K562 (cell line): ENCODE measurements around the gene FBXO11. TPM values are rescaled to one million over a fixed set of nuclear protein-coding genes. Genes with fewer than 3 reads are reported as not detected.

Experiments
- CHD4 ChIP-seq: fragments of 200-600 bp; sonication (generic); IDR thresholded peaks from 3 replicates; pipeline ENCODE4 v1.6.1; 2012; ENCODE audit warnings: low read depth, mild to moderate bottlenecking, mixed read lengths, low read length, inconsistent platforms; ENCODE audit not compliant: insufficient read depth, insufficient replicate concordance, poor library complexity, severe bottlenecking
- EP300 ChIP-seq: IDR thresholded peaks from 2 replicates; pipeline ENCODE4 v1.6.1; 2012; ENCODE audit warnings: low read length, improper control_type of control experiment
- EZH2 ChIP-seq: IDR thresholded peaks from 2 replicates; pipeline ENCODE4 v1.6.1; 2012; ENCODE audit warnings: low read depth, mild to moderate bottlenecking, inconsistent platforms, low read length, borderline replicate concordance
- KDM1A ChIP-seq, 2 experiments: fragments of 450-650 bp; IDR thresholded peaks; 2 replicates each; pipeline ENCODE4 v1.6.1; 2016; ENCODE audit warnings: mild to moderate bottlenecking in 2 of 2
- NCOA4 ChIP-seq: fragments of 450-650 bp; IDR thresholded peaks from 2 replicates; pipeline ENCODE4 v1.6.1; 2018; ENCODE audit warnings: mild to moderate bottlenecking; ENCODE audit not compliant: partially characterized antibody
- NFE2 ChIP-seq: IDR thresholded peaks from 2 replicates; pipeline ENCODE4 v1.6.1; 2014; ENCODE audit warnings: antibody characterized with exemption, low read depth
- RNF2 ChIP-seq: sonication (generic); IDR thresholded peaks from 2 replicates; pipeline ENCODE4 v1.6.1; 2016
- SAFB2 ChIP-seq: fragments of 200-400 bp; formaldehyde crosslinking; IDR thresholded peaks from 2 replicates; pipeline ENCODE4 v1.6.1; 2018; ENCODE audit warnings: borderline replicate concordance, low read length, low read depth, moderate library complexity; ENCODE audit not compliant: severe bottlenecking
- SLC30A9 ChIP-seq: fragments of 250-450 bp; sonication (Bioruptor Pico); IDR thresholded peaks from 2 replicates; pipeline ENCODE4 v1.8.0; 2022; ENCODE audit warnings: mild to moderate bottlenecking, moderate library complexity
- SRF ChIP-seq, 2 experiments: fragments of 250-450, 450-650 bp in 1 of 2; sonication (Bioruptor Pico) in 1 of 2; sonication (generic) in 1 of 2; formaldehyde crosslinking; IDR thresholded peaks; 2 replicates each; pipeline versions ENCODE4 v1.5.0 to v1.5.1; 2020 to 2022; ENCODE audit warnings: mild to moderate bottlenecking in 1 of 2, missing genetic modification reagents in 1 of 2
- TCF3 ChIP-seq: sonication (generic); formaldehyde crosslinking; IDR thresholded peaks from 2 replicates; pipeline ENCODE4 v1.4.0; 2020; ENCODE audit warnings: mild to moderate bottlenecking, missing genetic modification reagents
- ZFX ChIP-seq: sonication (generic); formaldehyde crosslinking; IDR thresholded peaks from 2 replicates; pipeline ENCODE4 v1.8.0; 2022; ENCODE audit warnings: mild to moderate bottlenecking, missing genetic modification reagents, moderate library complexity
- ZNF263 ChIP-seq: sonication (generic); formaldehyde crosslinking; IDR thresholded peaks from 2 replicates; pipeline ENCODE4 v1.8.0; 2022; ENCODE audit warnings: mild to moderate bottlenecking, missing genetic modification reagents, borderline replicate concordance
- ZNF707 ChIP-seq: fragments of 250-450 bp; sonication (Bioruptor Pico); conservative IDR thresholded peaks from 2 replicates; pipeline ENCODE4 v1.8.0; 2022; ENCODE audit warnings: inconsistent platforms, mild to moderate bottlenecking, moderate library complexity
- ZSCAN32 ChIP-seq: fragments of 450-650 bp; formaldehyde crosslinking; IDR thresholded peaks from 2 replicates; pipeline ENCODE4 v1.4.0; 2020; ENCODE audit warnings: mild to moderate bottlenecking, moderate library complexity
- polyA plus RNA-seq, 8 experiments: library from polyadenylated mRNA; depleted of rRNA in 4 of 8; stranded (reverse) in 5 of 8; unstranded in 3 of 8; fragments of >200 nt; fragmentation: Nextera tagmentation in 2 of 8; fragmentation: Illumina TruSeq in 1 of 8; extraction: Ambion mirVana in 2 of 8; extraction: Trizol in 1 of 8; gene quantifications; 2 replicates each; pipeline versions ENCODE4 v1.2.1 to v1.2.3, GENCODE V29; 2011 to 2014; ENCODE audit warnings: inconsistent platforms in 1 of 8, missing spikeins in 1 of 8
- total RNA-seq, 7 experiments: library from RNA; depleted of rRNA in 6 of 7; stranded (reverse); fragments of >200 nt in 6 of 7; fragmentation: Illumina TruSeq in 2 of 7; extraction: Trizol in 2 of 7; gene quantifications; 2 replicates each; pipeline versions ENCODE4 v1.2.1 to v1.2.3, GENCODE V29; 2011 to 2021; ENCODE audit warnings: low replicate concordance in 1 of 7
- TF ChIP-seq, protein P1 (sequence below): sonication (generic); formaldehyde crosslinking; IDR thresholded peaks from 2 replicates; pipeline ENCODE4 v1.8.1; 2023; ENCODE audit warnings: mild to moderate bottlenecking, missing genetic modification reagents, moderate library complexity
- TF ChIP-seq, protein P2 (sequence below): fragments of 250-450 bp; sonication (Bioruptor Pico); IDR thresholded peaks from 2 replicates; pipeline ENCODE4 v1.9.0; 2021; ENCODE audit warnings: mild to moderate bottlenecking, inconsistent platforms
- TF ChIP-seq, protein P3 (sequence below): fragments of 150-350 bp; conservative IDR thresholded peaks from 2 replicates; pipeline ENCODE4 v1.6.1; 2014; ENCODE audit warnings: low read length
- TF ChIP-seq, protein P4 (sequence below): fragments of 450-650 bp; formaldehyde crosslinking; conservative IDR thresholded peaks from 2 replicates; pipeline ENCODE4 v1.4.0; 2022; ENCODE audit warnings: mild to moderate bottlenecking, missing genetic modification characterization

FBXO11 gene
- total and polyA plus RNA-seq, 9 of the 15 experiments (the other 6 are each of a cell fraction or from before 2014, with no cell fraction given) = 8.8 to 44.5 (median 24.1) TPM

DNA sequence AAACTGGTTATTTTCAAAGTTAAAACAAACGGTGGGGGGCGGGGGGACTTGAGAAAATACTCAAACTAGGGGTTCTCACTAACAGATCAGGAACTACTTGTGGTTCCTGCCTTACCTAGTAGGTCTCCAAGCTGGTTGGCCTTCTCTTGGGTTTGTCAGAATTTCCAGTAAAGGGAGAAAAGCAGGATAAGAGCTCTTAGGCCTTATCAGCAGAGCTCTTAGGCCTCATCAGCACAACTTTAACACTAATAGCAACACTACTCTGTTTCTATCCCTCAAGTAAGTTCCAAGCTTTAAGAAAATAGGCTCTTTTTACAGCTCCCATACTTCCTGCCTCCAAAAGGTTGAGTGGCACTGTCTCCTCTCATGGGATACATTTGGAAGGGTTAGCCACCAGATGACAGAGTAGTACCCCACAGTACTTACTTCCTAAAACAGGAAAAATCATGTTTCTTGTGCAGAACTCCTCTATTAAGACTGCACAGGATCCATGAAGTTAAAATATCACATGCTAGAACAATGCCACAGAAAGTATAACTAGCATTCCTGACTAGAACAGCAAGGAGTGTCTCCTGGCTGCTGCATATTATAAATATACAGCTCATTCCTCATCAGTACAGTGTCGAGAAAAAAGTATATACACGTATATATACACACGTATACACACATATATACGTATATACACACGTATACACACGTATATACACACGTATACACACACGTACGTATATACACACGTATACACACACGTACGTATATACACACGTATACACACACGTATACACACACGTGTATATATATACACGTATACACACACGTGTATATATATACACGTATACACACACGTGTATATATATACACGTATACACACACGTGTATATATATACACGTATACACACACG is 6.1 kb downstream of the FBXO11 start (continued):
- TF ChIP-seq, protein P1, sequence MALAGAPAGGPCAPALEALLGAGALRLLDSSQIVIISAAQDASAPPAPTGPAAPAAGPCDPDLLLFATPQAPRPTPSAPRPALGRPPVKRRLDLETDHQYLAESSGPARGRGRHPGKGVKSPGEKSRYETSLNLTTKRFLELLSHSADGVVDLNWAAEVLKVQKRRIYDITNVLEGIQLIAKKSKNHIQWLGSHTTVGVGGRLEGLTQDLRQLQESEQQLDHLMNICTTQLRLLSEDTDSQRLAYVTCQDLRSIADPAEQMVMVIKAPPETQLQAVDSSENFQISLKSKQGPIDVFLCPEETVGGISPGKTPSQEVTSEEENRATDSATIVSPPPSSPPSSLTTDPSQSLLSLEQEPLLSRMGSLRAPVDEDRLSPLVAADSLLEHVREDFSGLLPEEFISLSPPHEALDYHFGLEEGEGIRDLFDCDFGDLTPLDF (CRISPR knock-in tag) = 0 out of 2 replicates have a peak, but pooled peaks have one; percentile 22
- TF ChIP-seq ZSCAN32 (CRISPR knock-in tag) (no peak), KDM1A (IDR thresholded peaks at IDR 0.05) (peak in 1 of 2 experiments; percentile 17; a peak in 1 of 4 replicates), NCOA4 (no peak), EZH2 (no peak), TCF3 (CRISPR knock-in tag) (0 out of 2 replicates have a peak, but pooled peaks have one; percentile 13), SRF (CRISPR knock-in tag; IDR thresholded peaks at IDR 0.05) (peak in 1 of 2 experiments; percentile 39; a peak in 1 of 4 replicates), EP300 (no peak), ZNF707 (peak; percentile 70), ZNF263 (CRISPR knock-in tag) (no peak), NFE2 (no peak), CHD4 (no peak), SLC30A9 (CRISPR knock-in tag) (peak; percentile 76; the same call in 1 of the 2 replicates), RNF2 (no peak), SAFB2 (no peak), ZFX (CRISPR knock-in tag) (peak; percentile 54)
- TF ChIP-seq, protein P2, sequence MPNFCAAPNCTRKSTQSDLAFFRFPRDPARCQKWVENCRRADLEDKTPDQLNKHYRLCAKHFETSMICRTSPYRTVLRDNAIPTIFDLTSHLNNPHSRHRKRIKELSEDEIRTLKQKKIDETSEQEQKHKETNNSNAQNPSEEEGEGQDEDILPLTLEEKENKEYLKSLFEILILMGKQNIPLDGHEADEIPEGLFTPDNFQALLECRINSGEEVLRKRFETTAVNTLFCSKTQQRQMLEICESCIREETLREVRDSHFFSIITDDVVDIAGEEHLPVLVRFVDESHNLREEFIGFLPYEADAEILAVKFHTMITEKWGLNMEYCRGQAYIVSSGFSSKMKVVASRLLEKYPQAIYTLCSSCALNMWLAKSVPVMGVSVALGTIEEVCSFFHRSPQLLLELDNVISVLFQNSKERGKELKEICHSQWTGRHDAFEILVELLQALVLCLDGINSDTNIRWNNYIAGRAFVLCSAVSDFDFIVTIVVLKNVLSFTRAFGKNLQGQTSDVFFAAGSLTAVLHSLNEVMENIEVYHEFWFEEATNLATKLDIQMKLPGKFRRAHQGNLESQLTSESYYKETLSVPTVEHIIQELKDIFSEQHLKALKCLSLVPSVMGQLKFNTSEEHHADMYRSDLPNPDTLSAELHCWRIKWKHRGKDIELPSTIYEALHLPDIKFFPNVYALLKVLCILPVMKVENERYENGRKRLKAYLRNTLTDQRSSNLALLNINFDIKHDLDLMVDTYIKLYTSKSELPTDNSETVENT = peak; percentile 72; the same call in 1 of the 2 replicates
- TF ChIP-seq, protein P3, sequence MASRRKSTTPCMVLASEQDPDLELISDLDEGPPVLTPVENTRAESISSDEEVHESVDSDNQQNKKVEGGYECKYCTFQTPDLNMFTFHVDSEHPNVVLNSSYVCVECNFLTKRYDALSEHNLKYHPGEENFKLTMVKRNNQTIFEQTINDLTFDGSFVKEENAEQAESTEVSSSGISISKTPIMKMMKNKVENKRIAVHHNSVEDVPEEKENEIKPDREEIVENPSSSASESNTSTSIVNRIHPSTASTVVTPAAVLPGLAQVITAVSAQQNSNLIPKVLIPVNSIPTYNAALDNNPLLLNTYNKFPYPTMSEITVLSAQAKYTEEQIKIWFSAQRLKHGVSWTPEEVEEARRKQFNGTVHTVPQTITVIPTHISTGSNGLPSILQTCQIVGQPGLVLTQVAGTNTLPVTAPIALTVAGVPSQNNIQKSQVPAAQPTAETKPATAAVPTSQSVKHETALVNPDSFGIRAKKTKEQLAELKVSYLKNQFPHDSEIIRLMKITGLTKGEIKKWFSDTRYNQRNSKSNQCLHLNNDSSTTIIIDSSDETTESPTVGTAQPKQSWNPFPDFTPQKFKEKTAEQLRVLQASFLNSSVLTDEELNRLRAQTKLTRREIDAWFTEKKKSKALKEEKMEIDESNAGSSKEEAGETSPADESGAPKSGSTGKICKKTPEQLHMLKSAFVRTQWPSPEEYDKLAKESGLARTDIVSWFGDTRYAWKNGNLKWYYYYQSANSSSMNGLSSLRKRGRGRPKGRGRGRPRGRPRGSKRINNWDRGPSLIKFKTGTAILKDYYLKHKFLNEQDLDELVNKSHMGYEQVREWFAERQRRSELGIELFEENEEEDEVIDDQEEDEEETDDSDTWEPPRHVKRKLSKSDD = no peak
- TF ChIP-seq, protein P4, sequence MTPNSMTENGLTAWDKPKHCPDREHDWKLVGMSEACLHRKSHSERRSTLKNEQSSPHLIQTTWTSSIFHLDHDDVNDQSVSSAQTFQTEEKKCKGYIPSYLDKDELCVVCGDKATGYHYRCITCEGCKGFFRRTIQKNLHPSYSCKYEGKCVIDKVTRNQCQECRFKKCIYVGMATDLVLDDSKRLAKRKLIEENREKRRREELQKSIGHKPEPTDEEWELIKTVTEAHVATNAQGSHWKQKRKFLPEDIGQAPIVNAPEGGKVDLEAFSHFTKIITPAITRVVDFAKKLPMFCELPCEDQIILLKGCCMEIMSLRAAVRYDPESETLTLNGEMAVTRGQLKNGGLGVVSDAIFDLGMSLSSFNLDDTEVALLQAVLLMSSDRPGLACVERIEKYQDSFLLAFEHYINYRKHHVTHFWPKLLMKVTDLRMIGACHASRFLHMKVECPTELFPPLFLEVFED (CRISPR knock-in tag) = no peak
